SK-N-MC (cell line): Measurements from ENCODE around the gene AGAP1.

Source experiments
- DNase-seq: peaks from one replicate; pipeline ENCODE4 v3.0.0-alpha.2; 2011; ENCODE audit warnings: low read depth, low spot score
- H3K27ac ChIP-seq: fragments of 200-600 bp; sonication (generic); 2 replicates; pipeline ENCODE4 v1.5.1; 2016; ENCODE audit warnings: mixed run types
- H3K36me3 ChIP-seq: fragments of 200-600 bp; sonication (generic); 2 replicates; pipeline ENCODE4 v1.6.1; 2017; ENCODE audit warnings: antibody characterized with exemption, low read length, mixed read lengths; ENCODE audit not compliant: insufficient read depth
- H3K4me3 ChIP-seq: fragments of 200-600 bp; sonication (generic); 2 replicates; pipeline ENCODE4 v1.5.1; 2016
- H3K9ac ChIP-seq: fragments of 200-600 bp; sonication (generic); 2 replicates; pipeline ENCODE4 v1.8.0; 2017; ENCODE audit warnings: mixed run types, mixed read lengths; ENCODE audit not compliant: insufficient read length
- H3K9me3 ChIP-seq: fragments of 200-600 bp; sonication (generic); 2 replicates; pipeline ENCODE4 v1.6.1; 2017; ENCODE audit warnings: low read depth, mild to moderate bottlenecking, antibody characterized with exemption, low read length, moderate library complexity, mixed read lengths
- EZH2 ChIP-seq: fragments of 200-600 bp; sonication (generic); IDR thresholded peaks from one replicate; pipeline ENCODE4 v1.6.1; 2017; ENCODE audit warnings: antibody characterized with exemption
- FOXP2 ChIP-seq: optimal IDR thresholded peaks from 2 replicates; pipeline ENCODE3; 2011; ENCODE audit warnings: mild to moderate bottlenecking, moderate library complexity; ENCODE audit not compliant: insufficient read depth; ENCODE audit errors: extremely low read length, control extremely low read depth
- POLR2AphosphoS5 ChIP-seq: IDR thresholded peaks from 2 replicates; pipeline ENCODE4 v1.6.1; 2012; ENCODE audit warnings: mild to moderate bottlenecking, low read depth, low read length, borderline replicate concordance

AGAP1 gene

GRCh38 chr2:235727891-235728799, 234.3 kb downstream of the AGAP1 start:
- H3K27ac ChIP-seq: no peak overlapping the region
- H3K4me3 ChIP-seq: no peak overlapping the region
- TF ChIP-seq FOXP2 (no peak), EZH2 (no peak), POLR2AphosphoS5 (no peak)
- no peak for DNase-seq
- H3K9me3 ChIP-seq: no peaks in the 10 kb centered on the region
- no peak overlapping the region for H3K9ac ChIP-seq
- H3K36me3 ChIP-seq: peaks cover 7% of the 10 kb centered on the region; the same call in 1 of the 2 replicates

DNA sequence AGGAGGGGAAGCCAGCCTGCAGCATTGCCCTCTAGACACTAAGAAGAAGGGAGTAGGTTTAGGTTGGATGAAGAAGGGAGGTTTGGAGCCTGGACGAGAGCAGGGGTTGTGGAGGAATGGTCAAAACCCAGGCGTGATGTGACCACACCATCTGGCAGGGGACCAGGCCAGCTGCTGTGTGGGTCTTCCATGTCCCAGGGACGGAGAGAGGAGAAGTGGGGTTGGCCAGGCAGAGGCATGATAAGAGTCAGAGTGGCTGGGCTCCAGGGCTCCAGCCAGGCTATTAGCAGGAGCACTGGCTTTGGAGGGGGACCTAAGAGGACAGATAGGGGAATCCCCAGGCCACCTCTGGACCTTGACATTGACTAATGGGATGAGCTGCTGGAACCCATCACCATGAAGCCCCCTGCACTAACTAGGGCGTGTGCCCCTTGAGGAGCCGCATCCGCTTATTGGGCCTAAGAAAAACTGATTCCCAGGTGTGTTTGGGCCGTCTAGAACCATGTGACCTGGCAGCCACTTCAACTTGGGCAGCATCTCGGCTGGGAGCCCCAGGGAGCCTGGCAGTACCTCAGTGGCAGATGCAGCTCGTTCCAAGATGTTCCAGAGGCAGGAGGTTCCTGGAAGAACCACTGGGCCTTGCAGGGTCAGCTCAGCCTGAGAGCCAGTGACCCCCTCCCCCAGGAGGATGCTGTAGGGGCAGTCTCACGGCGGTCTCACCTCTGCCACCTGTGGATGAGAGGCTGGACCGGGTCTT, 235.1 kb downstream of the AGAP1 start:
- no peak for DNase-seq
- Histone ChIP-seq H3K9ac (no peak overlapping the region), H3K36me3 (peaks cover 4% of the 10 kb centered on the region; the same call in 1 of the 2 replicates), H3K4me3 (no peak overlapping the region), H3K9me3 (no peaks in the 10 kb centered on the region), H3K27ac (no peak overlapping the region)
- no peak for TF ChIP-seq FOXP2

- H3K9me3 ChIP-seq: no peaks in the 10 kb centered on the region
- H3K9ac ChIP-seq: no peak overlapping the region
- TF ChIP-seq FOXP2: no peak
- no peak for TF ChIP-seq POLR2AphosphoS5
- TF ChIP-seq EZH2: no peak
- peaks cover 4% of the 10 kb centered on the region; the same call in 1 of the 2 replicates for H3K36me3 ChIP-seq
- H3K27ac ChIP-seq: no peak overlapping the region
- no peak for DNase-seq
- no peak overlapping the region for H3K4me3 ChIP-seq
Observed at GRCh38 chr2:235729557-235729947, 235.7 kb downstream of the AGAP1 start.

DNA sequence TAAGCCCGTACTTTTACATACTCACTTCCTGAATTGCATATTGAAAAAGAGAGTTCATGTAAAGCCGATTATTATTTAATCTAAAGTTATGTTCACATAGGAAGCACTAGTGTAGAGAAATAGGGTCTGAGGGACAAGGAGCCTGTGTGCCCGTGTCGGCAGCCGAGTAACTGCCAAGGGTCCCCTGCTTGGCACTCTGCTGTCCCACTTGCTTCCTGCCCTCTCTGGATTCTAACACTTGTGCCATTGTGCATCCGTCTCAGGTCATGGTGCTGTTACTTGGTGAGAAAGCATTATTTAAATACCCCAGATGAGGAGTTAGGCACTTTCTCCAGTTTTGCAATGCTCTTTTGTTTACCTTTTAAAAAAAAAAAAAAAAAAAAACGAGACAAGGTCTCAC, 236.3 kb downstream of the AGAP1 start:
- no peak overlapping the region for H3K9ac ChIP-seq
- H3K4me3 ChIP-seq: no peak overlapping the region
- H3K36me3 ChIP-seq: peaks cover 7% of the 10 kb centered on the region; the same call in 1 of the 2 replicates
- H3K27ac ChIP-seq: no peak overlapping the region
- no peak for TF ChIP-seq POLR2AphosphoS5
- TF ChIP-seq EZH2: no peak
- TF ChIP-seq FOXP2: no peak
- DNase-seq: no peak
- H3K9me3 ChIP-seq: no peaks in the 10 kb centered on the region

GRCh38 chr2:235733761-235734160, 239.9 kb downstream of the AGAP1 start:
- Histone ChIP-seq H3K27ac (no peak overlapping the region), H3K9ac (no peak overlapping the region), H3K4me3 (no peak overlapping the region), H3K36me3 (peaks cover 3% of the 10 kb centered on the region; the same call in 1 of the 2 replicates), H3K9me3 (no peaks in the 10 kb centered on the region)
- DNase-seq: no peak
- no peak for TF ChIP-seq FOXP2
- no peak for TF ChIP-seq POLR2AphosphoS5
- no peak for TF ChIP-seq EZH2

DNA sequence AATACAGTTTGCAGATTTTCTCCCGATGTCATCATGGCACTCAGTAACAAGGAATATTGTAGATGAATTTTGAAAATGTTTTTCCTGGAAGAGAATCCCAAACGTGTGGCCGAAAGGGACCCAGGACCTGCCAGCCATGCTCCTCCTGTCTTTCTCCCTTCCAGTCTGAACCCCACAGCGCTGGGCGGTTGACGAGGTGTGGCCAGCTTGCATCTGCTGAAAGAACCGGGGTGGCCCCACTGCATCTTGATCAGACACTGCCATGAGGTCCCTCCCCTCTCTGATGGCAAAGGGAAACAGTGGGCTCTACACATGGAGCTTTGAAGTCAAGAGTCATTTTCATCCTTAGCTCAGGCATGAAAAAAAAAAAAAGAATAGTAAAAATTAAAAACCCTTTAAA, 240.3 kb downstream of the AGAP1 start:
- H3K36me3 ChIP-seq: peaks cover 3% of the 10 kb centered on the region; the same call in 1 of the 2 replicates
- no peak for DNase-seq
- TF ChIP-seq POLR2AphosphoS5: no peak
- TF ChIP-seq EZH2: no peak
- TF ChIP-seq FOXP2: no peak

GRCh38 chr2:235734688-235735231, 240.9 kb downstream of the AGAP1 start:
- H3K4me3 ChIP-seq: no peak overlapping the region
- no peak overlapping the region for H3K9ac ChIP-seq
- peaks cover 3% of the 10 kb centered on the region; the same call in 1 of the 2 replicates for H3K36me3 ChIP-seq
- H3K27ac ChIP-seq: no peak overlapping the region
- DNase-seq: no peak
- TF ChIP-seq EZH2 (no peak), FOXP2 (no peak)
- H3K9me3 ChIP-seq: no peaks in the 10 kb centered on the region

More for the DNA sequence above, 240.3 kb downstream of the AGAP1 start:
- Histone ChIP-seq H3K9ac (no peak overlapping the region), H3K4me3 (no peak overlapping the region), H3K27ac (no peak overlapping the region), H3K9me3 (no peaks in the 10 kb centered on the region)

DNA sequence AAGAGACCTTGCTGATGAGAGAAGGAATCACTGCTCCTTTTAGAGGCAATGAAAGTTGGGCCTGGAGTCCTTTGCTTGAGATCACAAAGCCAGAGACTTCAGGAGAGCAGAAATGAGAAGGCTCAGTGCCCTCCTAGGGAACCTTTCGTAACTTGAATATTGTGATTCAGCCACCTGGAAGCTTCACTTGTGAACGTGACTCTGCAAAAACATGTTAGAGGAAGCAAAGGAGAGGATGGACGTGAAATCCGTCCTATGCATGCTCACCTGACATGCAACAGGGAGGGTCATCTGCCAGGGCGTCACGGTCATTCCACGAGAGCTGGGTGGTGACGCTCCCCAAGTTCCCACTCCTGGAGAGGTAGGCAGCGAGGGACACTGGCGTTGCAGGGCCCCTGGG, 243.6 kb downstream of the AGAP1 start:
- Histone ChIP-seq H3K36me3 (peaks cover 7% of the 10 kb centered on the region; the same call in 1 of the 2 replicates), H3K4me3 (no peak overlapping the region), H3K9me3 (no peaks in the 10 kb centered on the region), H3K9ac (no peak overlapping the region), H3K27ac (no peak overlapping the region)
- no peak for TF ChIP-seq FOXP2
- TF ChIP-seq EZH2: no peak
- no peak for TF ChIP-seq POLR2AphosphoS5
- DNase-seq: no peak
